ENCODE measurements around the gene ZNF18. TPM values are rescaled to one million over a fixed set of nuclear protein-coding genes. Genes with fewer than 3 reads are reported as not detected.
"Not testable (repeated sequence)": the region's sequence is repeated elsewhere in the genome, so short reads cannot be mapped to it uniquely, and the experiment has no call there.

The ZNF18 gene
- total RNA-seq, 5 donors from 2014 or later (not counting 1 experiment from before 2014, with no cell fraction given) = 12.8 to 14.7 (median 13.8) TPM

DNA sequence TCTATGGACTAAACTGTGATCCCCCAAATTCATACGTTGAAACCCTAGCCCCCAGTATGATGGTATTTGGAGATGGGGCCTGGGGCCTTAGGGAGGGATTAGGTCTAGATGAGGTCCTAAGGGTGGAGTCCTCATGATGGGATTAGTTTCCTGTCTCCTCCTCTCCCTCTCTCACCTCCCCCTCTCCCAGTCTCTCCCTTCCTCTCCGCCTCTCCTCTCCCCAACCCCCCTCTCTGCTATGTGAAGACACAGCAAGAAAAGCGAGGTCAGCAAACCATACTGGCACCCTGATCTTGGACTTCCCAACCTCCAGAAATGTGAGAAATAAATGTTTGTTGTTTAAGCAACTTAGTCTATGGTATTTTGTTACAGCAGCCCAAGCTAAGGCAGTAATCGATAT lies 15.4 kb downstream of the ZNF18 start:
- H3K27me3 Mint-ChIP-seq = no peaks in the 10 kb centered on the region
- no CpG with 5 or more reads among the region's 4 CpGs for WGBS (ENCODE audit: insufficient coverage)
- ChIA-PET POLR2A (no interaction called here), CTCF (interaction anchor here in 1 of 2 donors (0.7 kb wide), 1 partner anchor 52 kb away, joined by 6 read pairs; no protein-coding TSS in a partner anchor)
- H3K27ac Mint-ChIP-seq = no peak overlapping the region
- H3K9me3 Mint-ChIP-seq = no peaks in the 10 kb centered on the region
- peaks cover 71% of the 10 kb centered on the region for H3K36me3 Mint-ChIP-seq
- Histone ChIP-seq H3K9me3 (no peaks in the 10 kb centered on the region), H3K27ac (ENCODE audit: low read length) (no peak overlapping the region), H3K36me3 (ENCODE audit: control insufficient read depth in 2 of 2, extremely low read depth in 1 of 2, insufficient read depth in 1 of 2, low read length in 1 of 2) (peaks cover 8 to 71% of the 10 kb centered on the region in 2 donors), H3K27me3 (replicated peaks in 1 of 2; ENCODE audit: control insufficient read depth in 2 of 2, extremely low read depth in 1 of 2, insufficient read depth in 2 of 2, low read length in 1 of 2) (no peaks in the 10 kb centered on the region), H3K4me3 (ENCODE audit: control insufficient read depth in 1 of 2, extremely low read depth in 1 of 2, low read length in 1 of 2) (no peak overlapping the region), H3K4me1 (ENCODE audit: control insufficient read depth in 1 of 2, extremely low read depth in 1 of 2, insufficient read depth in 2 of 2, low read length in 2 of 2) (no peaks in the 10 kb centered on the region)
- peaks cover 0 to 3% (median 0%) of the 10 kb centered on the region in 3 donors for H3K4me1 Mint-ChIP-seq
- no peak for ATAC-seq (replicated peaks in 1 of 4)
- DNase-seq = no peak
- H3K4me3 Mint-ChIP-seq = no peak overlapping the region

DNA sequence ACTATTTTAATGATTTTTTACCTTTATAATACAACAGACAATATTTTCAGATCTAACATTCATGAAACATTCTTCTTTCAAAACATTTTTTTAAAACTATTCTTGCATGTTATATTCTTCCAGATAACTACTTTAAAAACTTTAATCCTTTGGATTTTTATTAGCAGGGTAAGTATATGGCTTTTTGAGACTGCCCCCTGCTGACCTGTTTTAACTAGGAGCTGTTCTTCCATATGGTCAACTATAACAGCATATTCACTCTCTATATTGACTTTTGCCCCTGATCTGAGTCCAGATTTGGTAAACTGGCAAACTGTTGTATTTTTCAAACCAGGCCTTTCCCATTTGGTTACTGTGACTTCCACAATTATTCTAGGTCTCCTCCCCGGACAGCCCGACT lies 16.5 kb downstream of the ZNF18 start:
- no peaks in the 10 kb centered on the region for H3K9me3 ChIP-seq
- CTCF ChIA-PET = interaction anchor here (0.6 to 0.7 kb wide), 4 partner anchors 13 to 1285 kb away, joined by 3 to 4 read pairs (median 3); no protein-coding TSS in a partner anchor
- H3K36me3 Mint-ChIP-seq = peaks cover 82% of the 10 kb centered on the region
- H3K27ac ChIP-seq (ENCODE audit: low read length) = no peak overlapping the region
- no peak overlapping the region for H3K27ac Mint-ChIP-seq
- H3K27me3 ChIP-seq (replicated peaks in 1 of 2; ENCODE audit: control insufficient read depth in 2 of 2, extremely low read depth in 1 of 2, insufficient read depth in 2 of 2, low read length in 1 of 2) = no peaks in the 10 kb centered on the region
- peaks cover 8 to 63% of the 10 kb centered on the region in 2 donors for H3K36me3 ChIP-seq (ENCODE audit: control insufficient read depth in 2 of 2, extremely low read depth in 1 of 2, insufficient read depth in 1 of 2, low read length in 1 of 2)
- H3K4me1 Mint-ChIP-seq = peaks cover 0 to 4% (median 4%) of the 10 kb centered on the region in 3 donors
- no peaks in the 10 kb centered on the region for H3K9me3 Mint-ChIP-seq
- POLR2A ChIA-PET = no interaction called here
- ATAC-seq (replicated peaks in 1 of 4) (no peak), DNase-seq (no peak)
- H3K27me3 Mint-ChIP-seq = no peaks in the 10 kb centered on the region
- 79% methylated on average over 2 of the region's 2 CpGs for WGBS (ENCODE audit: insufficient coverage)
- H3K4me1 ChIP-seq (ENCODE audit: control insufficient read depth in 1 of 2, extremely low read depth in 1 of 2, insufficient read depth in 2 of 2, low read length in 2 of 2) = no peaks in the 10 kb centered on the region
- H3K4me3 ChIP-seq (ENCODE audit: control insufficient read depth in 1 of 2, extremely low read depth in 1 of 2, low read length in 1 of 2) = no peak overlapping the region
- H3K4me3 Mint-ChIP-seq = no peak overlapping the region

DNA sequence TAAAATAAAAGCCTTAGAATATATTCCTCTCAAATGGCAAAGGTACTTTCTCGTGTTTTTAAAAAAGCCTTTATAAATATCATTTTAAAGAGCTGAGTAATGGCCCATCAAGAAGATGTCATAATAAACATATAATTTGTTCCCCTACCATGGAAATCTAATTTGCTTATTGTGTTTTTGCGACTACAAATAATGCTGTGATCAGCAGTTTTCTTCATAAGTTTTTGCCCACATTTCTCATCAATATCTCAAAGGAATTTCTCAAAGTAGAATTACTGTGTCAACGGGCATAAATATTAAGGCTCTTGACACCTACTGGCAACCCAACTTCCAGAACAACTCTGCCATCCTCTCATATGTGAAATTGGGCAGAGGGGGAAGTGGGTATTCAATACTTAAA lies 17.5 kb downstream of the ZNF18 start:
- H3K36me3 ChIP-seq (ENCODE audit: control insufficient read depth in 2 of 2, extremely low read depth in 1 of 2, insufficient read depth in 1 of 2, low read length in 1 of 2) = peaks cover 4 to 54% of the 10 kb centered on the region in 2 donors
- H3K27ac ChIP-seq (ENCODE audit: low read length) = no peak overlapping the region
- H3K4me1 ChIP-seq (ENCODE audit: control insufficient read depth in 1 of 2, extremely low read depth in 1 of 2, insufficient read depth in 2 of 2, low read length in 2 of 2) = no peaks in the 10 kb centered on the region
- no CpG with 5 or more reads among the region's 3 CpGs for whole genome bisulfite sequencing (ENCODE audit: insufficient coverage)
- no peaks in the 10 kb centered on the region for H3K9me3 ChIP-seq
- DNase-seq (no peak), ATAC-seq (replicated peaks in 1 of 4) (no peak)
- no peaks in the 10 kb centered on the region for H3K27me3 Mint-ChIP-seq
- CTCF ChIA-PET = no interaction called here
- peaks cover 0 to 6% (median 0%) of the 10 kb centered on the region in 3 donors for H3K9me3 Mint-ChIP-seq
- H3K27ac Mint-ChIP-seq = no peak overlapping the region
- peaks cover 84% of the 10 kb centered on the region for H3K36me3 Mint-ChIP-seq
- H3K4me1 Mint-ChIP-seq = peaks cover 0 to 4% (median 4%) of the 10 kb centered on the region in 3 donors
- POLR2A ChIA-PET = no interaction called here
- H3K4me3 Mint-ChIP-seq = no peak overlapping the region
- no peaks in the 10 kb centered on the region for H3K27me3 ChIP-seq (replicated peaks in 1 of 2; ENCODE audit: control insufficient read depth in 2 of 2, extremely low read depth in 1 of 2, insufficient read depth in 2 of 2, low read length in 1 of 2)
- no peak overlapping the region for H3K4me3 ChIP-seq (ENCODE audit: control insufficient read depth in 1 of 2, extremely low read depth in 1 of 2, low read length in 1 of 2)

DNA sequence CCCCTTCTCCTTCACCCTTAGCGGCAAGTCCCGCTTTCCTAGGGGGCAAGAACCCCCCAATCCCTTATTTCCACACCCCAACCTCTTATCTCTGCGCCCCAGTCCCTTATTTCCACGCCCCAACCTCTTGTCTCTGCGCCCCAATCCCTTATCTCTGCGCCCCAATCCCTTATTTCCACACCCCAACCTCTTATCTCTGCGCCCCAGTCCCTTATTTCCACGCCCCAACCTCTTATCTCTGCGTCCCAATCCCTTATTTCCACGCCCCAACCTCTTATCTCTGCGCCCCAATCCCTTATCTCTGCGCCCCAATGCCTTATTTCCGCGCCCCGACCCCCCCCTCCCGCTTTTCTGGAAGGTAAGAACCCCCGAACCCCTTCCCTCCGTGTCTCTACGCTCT lies 24.5 kb downstream of the ZNF18 start:
- H3K27me3 ChIP-seq (replicated peaks in 1 of 2; ENCODE audit: control insufficient read depth in 2 of 2, extremely low read depth in 1 of 2, insufficient read depth in 2 of 2, low read length in 1 of 2); CTCF ChIA-PET; H3K36me3 ChIP-seq (ENCODE audit: control insufficient read depth in 2 of 2, extremely low read depth in 1 of 2, insufficient read depth in 1 of 2, low read length in 1 of 2); H3K4me3 Mint-ChIP-seq; H3K27ac Mint-ChIP-seq; POLR2A ChIA-PET; DNase-seq; H3K4me1 ChIP-seq (ENCODE audit: control insufficient read depth in 1 of 2, extremely low read depth in 1 of 2, insufficient read depth in 2 of 2, low read length in 2 of 2); H3K27me3 Mint-ChIP-seq; H3K27ac ChIP-seq (ENCODE audit: low read length); H3K4me3 ChIP-seq (ENCODE audit: control insufficient read depth in 1 of 2, extremely low read depth in 1 of 2, low read length in 1 of 2); H3K9me3 ChIP-seq; ATAC-seq (replicated peaks in 1 of 4); H3K4me1 Mint-ChIP-seq: not testable (repeated sequence)
- peaks cover 82% of the 10 kb centered on the region for H3K36me3 Mint-ChIP-seq
- peaks cover 23 to 36% (median 32%) of the 10 kb centered on the region in 3 donors for H3K9me3 Mint-ChIP-seq
- WGBS (ENCODE audit: insufficient coverage) = 100% methylated on average over 10 of the region's 19 CpGs

DNA sequence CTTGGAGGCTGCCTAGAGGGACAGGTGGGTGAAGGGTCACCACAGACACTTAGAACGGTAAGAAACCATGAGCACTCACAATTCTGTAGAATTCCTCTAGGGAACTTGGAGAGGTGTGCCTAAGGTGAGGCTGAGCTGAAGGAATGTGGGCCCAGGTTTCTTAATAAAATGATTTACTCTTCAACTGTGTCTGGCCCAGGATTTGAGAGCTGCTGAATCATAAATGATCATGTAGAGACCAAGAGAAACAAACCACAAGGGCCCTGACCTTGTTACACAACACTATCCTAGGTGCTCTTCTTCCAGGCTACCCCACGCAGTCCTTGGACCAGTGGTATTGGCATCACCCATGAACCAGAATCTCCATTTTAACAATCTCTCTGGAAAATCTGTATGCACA lies 27.7 kb downstream of the ZNF18 start:
- peaks cover 0 to 2% of the 10 kb centered on the region in 2 donors for H3K36me3 ChIP-seq (ENCODE audit: control insufficient read depth in 2 of 2, extremely low read depth in 1 of 2, insufficient read depth in 1 of 2, low read length in 1 of 2)
- H3K27ac Mint-ChIP-seq = no peak overlapping the region
- ChIA-PET CTCF (no interaction called here), POLR2A (no interaction called here)
- H3K9me3 ChIP-seq = peaks cover 8% of the 10 kb centered on the region
- H3K4me3 Mint-ChIP-seq = no peak overlapping the region
- no peaks in the 10 kb centered on the region for H3K27me3 ChIP-seq (replicated peaks in 1 of 2; ENCODE audit: control insufficient read depth in 2 of 2, extremely low read depth in 1 of 2, insufficient read depth in 2 of 2, low read length in 1 of 2)
- H3K4me3 ChIP-seq (ENCODE audit: control insufficient read depth in 1 of 2, extremely low read depth in 1 of 2, low read length in 1 of 2) = no peak overlapping the region
- no peak overlapping the region for H3K27ac ChIP-seq (ENCODE audit: low read length)
- peaks cover 80% of the 10 kb centered on the region for H3K36me3 Mint-ChIP-seq
- no peaks in the 10 kb centered on the region for H3K4me1 ChIP-seq (ENCODE audit: control insufficient read depth in 1 of 2, extremely low read depth in 1 of 2, insufficient read depth in 2 of 2, low read length in 2 of 2)
- H3K9me3 Mint-ChIP-seq = peaks cover 44 to 60% (median 47%) of the 10 kb centered on the region in 3 donors
- H3K27me3 Mint-ChIP-seq = no peaks in the 10 kb centered on the region
- DNase-seq (no peak), ATAC-seq (replicated peaks in 1 of 4) (no peak)
- H3K4me1 Mint-ChIP-seq = no peaks in the 10 kb centered on the region
- 100% methylated on average over 1 of the region's 2 CpGs for WGBS (ENCODE audit: insufficient coverage)

DNA sequence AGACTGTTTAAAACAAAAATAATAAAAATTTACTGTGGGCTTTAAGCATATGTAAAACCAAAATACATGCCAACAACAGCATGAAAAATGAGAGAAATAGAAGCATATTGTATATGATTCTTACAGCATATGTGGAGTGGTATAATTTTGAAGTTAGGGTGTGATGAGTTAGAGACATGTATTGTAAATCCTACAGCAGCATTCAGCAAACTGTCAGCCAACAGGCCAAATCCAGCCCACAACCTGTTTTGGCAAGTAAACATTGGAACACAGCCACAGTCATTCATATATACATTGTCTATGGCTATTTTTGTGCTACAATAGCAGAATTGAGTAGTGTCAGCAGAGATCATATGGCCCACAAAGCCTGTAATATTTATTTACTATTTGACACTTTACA lies 42.3 kb downstream of the ZNF18 start:
- no peaks in the 10 kb centered on the region for H3K27me3 ChIP-seq (replicated peaks in 1 of 2; ENCODE audit: control insufficient read depth in 2 of 2, extremely low read depth in 1 of 2, insufficient read depth in 2 of 2, low read length in 1 of 2)
- Mint-ChIP-seq H3K27me3 (no peaks in the 10 kb centered on the region), H3K4me1 (no peaks in the 10 kb centered on the region), H3K27ac (no peak overlapping the region), H3K9me3 (peaks cover 17 to 39% (median 32%) of the 10 kb centered on the region in 3 donors), H3K4me3 (no peak overlapping the region), H3K36me3 (peaks cover 48% of the 10 kb centered on the region)
- ChIA-PET POLR2A (no interaction called here), CTCF (no interaction called here)
- no peaks in the 10 kb centered on the region for H3K36me3 ChIP-seq (ENCODE audit: control insufficient read depth in 2 of 2, extremely low read depth in 1 of 2, insufficient read depth in 1 of 2, low read length in 1 of 2)
- DNase-seq = no peak
- H3K27ac ChIP-seq (ENCODE audit: low read length) = no peak overlapping the region
- ATAC-seq (replicated peaks in 1 of 4) = no peak
- H3K9me3 ChIP-seq = peaks cover 4% of the 10 kb centered on the region
- no peak overlapping the region for H3K4me3 ChIP-seq (ENCODE audit: control insufficient read depth in 1 of 2, extremely low read depth in 1 of 2, low read length in 1 of 2)
- no peaks in the 10 kb centered on the region for H3K4me1 ChIP-seq (ENCODE audit: control insufficient read depth in 1 of 2, extremely low read depth in 1 of 2, insufficient read depth in 2 of 2, low read length in 2 of 2)

DNA sequence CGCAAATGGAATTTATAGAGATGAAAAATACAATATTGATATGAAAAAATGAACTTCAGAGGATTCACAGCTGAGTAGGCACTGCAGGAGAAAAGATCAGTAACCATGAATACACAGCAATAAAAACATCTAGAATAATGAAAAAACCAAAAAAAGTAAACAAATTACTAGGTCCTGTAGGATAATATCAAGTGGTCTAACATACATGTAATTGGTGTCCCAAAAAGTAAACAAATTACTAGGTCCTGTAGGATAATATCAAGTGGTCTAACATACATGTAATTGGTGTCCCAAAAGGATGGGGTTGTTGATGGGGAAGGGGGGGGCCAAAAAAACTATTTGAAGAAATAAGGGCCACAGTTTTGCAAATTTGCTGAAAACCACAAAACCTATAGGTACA lies 43.4 kb downstream of the ZNF18 start:
- no peaks in the 10 kb centered on the region for H3K27me3 Mint-ChIP-seq
- no peak overlapping the region for H3K27ac ChIP-seq (ENCODE audit: low read length)
- ChIA-PET POLR2A (interaction anchor here in 1 of 2 donors (0.7 kb wide), 1 partner anchor 43 kb away, joined by 3 read pairs; no protein-coding TSS in a partner anchor), CTCF (interaction anchor here in 1 of 2 donors (0.6 kb wide), 1 partner anchor 87 kb away, joined by 3 read pairs; no protein-coding TSS in a partner anchor)
- H3K4me1 ChIP-seq (ENCODE audit: control insufficient read depth in 1 of 2, extremely low read depth in 1 of 2, insufficient read depth in 2 of 2, low read length in 2 of 2) = no peaks in the 10 kb centered on the region
- H3K4me3 ChIP-seq (ENCODE audit: control insufficient read depth in 1 of 2, extremely low read depth in 1 of 2, low read length in 1 of 2) = no peak overlapping the region
- no peaks in the 10 kb centered on the region for H3K27me3 ChIP-seq (replicated peaks in 1 of 2; ENCODE audit: control insufficient read depth in 2 of 2, extremely low read depth in 1 of 2, insufficient read depth in 2 of 2, low read length in 1 of 2)
- DNase-seq (no peak), ATAC-seq (replicated peaks in 1 of 4) (no peak)
- H3K27ac Mint-ChIP-seq = no peak overlapping the region
- H3K4me3 Mint-ChIP-seq = no peak overlapping the region
- H3K9me3 ChIP-seq = peaks cover 4% of the 10 kb centered on the region
- no CpG with 5 or more reads among the region's 1 CpG for WGBS (ENCODE audit: insufficient coverage)
- no peaks in the 10 kb centered on the region for H3K36me3 ChIP-seq (ENCODE audit: control insufficient read depth in 2 of 2, extremely low read depth in 1 of 2, insufficient read depth in 1 of 2, low read length in 1 of 2)
- H3K4me1 Mint-ChIP-seq = no peaks in the 10 kb centered on the region
- peaks cover 17 to 39% (median 32%) of the 10 kb centered on the region in 3 donors for H3K9me3 Mint-ChIP-seq
- peaks cover 48% of the 10 kb centered on the region for H3K36me3 Mint-ChIP-seq

Measured in T-cell (primary cell).